ENCODE measurements around the gene ZNF396. TPM values are rescaled to one million over a fixed set of nuclear protein-coding genes. Genes with fewer than 3 reads are reported as not detected.

ZNF396 gene
- total and polyA plus RNA-seq, 9 of the 15 experiments (the other 6 are each of a cell fraction or from before 2014, with no cell fraction given): 0.73 to 2.3 (median 1.9) TPM

DNA sequence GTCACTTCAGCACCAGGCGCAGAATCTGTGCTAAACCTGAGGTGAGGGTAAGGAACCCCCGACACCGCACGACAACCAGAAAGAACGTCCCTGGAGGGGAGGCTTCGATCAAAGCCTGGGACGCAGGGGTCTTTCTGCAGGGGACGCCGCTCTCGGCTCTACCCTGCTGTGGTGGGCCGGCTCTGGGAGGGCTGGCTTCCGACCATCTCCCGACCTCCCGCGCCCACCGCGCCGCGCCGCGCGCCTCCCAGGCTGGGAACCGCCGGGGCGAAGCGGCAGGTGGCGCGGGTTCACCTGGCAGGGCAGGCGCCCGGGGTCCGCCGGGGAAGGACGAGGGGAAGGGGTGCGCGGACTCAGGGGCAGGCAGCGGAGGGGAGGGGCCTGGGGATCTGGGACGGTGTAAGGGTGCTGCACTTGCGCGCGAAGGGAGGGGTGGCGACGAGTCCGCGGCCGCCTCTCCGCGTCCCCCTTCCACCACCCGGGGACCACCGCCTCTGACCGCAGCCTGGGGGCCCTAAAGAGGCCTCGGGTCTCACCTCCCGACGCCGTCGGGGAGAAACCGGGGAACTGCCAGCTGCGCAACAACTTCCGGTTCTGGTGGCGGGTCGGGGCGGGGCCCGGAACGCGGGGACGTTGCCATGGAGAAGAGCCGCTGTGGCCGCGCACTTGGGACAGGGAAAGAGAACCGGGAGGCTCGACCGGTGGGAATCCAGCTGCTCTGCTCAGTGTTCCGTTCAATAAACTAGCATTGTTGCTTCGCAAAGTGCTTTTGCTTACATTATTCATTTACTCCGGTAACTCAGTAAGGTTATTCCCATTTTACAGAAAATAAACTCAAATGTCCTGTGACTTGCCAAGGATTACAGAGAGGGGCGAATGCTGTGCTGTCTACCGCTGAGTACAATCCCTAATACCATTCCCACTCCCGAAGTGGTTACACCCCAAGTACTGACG is at the start of gene ZNF396 (continued):
- no peak for TF ChIP-seq ZNF778 (CRISPR knock-in tag; IDR thresholded peaks at IDR 0.05)
- TF ChIP-seq ZNF354B (CRISPR knock-in tag; IDR thresholded peaks at IDR 0.05): no peak
- TF ChIP-seq ZNF41 (CRISPR knock-in tag; conservative IDR thresholded peaks at IDR 0.05): no peak
- TF ChIP-seq CREBBP (IDR thresholded peaks at IDR 0.05; ENCODE audit: low read depth, low read length): no peak
- TF ChIP-seq LEF1 (IDR thresholded peaks at IDR 0.05): no peak
- no peak for TF ChIP-seq ZNF324 (CRISPR knock-in tag; IDR thresholded peaks at IDR 0.05)
- TF ChIP-seq ZSCAN29 (IDR thresholded peaks at IDR 0.05): no peak
- no peak for TF ChIP-seq SMARCC2 (IDR thresholded peaks at IDR 0.05; ENCODE audit: low read depth)
- TF ChIP-seq, protein P1, sequence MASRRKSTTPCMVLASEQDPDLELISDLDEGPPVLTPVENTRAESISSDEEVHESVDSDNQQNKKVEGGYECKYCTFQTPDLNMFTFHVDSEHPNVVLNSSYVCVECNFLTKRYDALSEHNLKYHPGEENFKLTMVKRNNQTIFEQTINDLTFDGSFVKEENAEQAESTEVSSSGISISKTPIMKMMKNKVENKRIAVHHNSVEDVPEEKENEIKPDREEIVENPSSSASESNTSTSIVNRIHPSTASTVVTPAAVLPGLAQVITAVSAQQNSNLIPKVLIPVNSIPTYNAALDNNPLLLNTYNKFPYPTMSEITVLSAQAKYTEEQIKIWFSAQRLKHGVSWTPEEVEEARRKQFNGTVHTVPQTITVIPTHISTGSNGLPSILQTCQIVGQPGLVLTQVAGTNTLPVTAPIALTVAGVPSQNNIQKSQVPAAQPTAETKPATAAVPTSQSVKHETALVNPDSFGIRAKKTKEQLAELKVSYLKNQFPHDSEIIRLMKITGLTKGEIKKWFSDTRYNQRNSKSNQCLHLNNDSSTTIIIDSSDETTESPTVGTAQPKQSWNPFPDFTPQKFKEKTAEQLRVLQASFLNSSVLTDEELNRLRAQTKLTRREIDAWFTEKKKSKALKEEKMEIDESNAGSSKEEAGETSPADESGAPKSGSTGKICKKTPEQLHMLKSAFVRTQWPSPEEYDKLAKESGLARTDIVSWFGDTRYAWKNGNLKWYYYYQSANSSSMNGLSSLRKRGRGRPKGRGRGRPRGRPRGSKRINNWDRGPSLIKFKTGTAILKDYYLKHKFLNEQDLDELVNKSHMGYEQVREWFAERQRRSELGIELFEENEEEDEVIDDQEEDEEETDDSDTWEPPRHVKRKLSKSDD (conservative IDR thresholded peaks at IDR 0.05; ENCODE audit: low read length): no peak
- TF ChIP-seq GATA2 (CRISPR knock-in tag; IDR thresholded peaks at IDR 0.05): no peak
- TF ChIP-seq SOX6 (IDR thresholded peaks at IDR 0.05): no peak
- no peak for TF ChIP-seq ZNF140 (CRISPR knock-in tag; IDR thresholded peaks at IDR 0.05)
- TF ChIP-seq E2F3 (CRISPR knock-in tag; IDR thresholded peaks at IDR 0.05): no peak
- TF ChIP-seq SPI1 (IDR thresholded peaks at IDR 0.05; ENCODE audit: borderline replicate concordance, low read depth, low read length): 0 out of 2 replicates have a peak, but pooled peaks have one; percentile 5
- no peak for TF ChIP-seq MTA2 (IDR thresholded peaks at IDR 0.05; ENCODE audit: low read depth)
- peak; percentile 50 for TF ChIP-seq POLR2A (conservative IDR thresholded peaks at IDR 0.05)
- peak; percentile 99 for TF ChIP-seq RBBP5 (IDR thresholded peaks at IDR 0.05; ENCODE audit: borderline replicate concordance, insufficient read depth, low read length, poor library complexity, severe bottlenecking)
- no peak for TF ChIP-seq ZNF436 (CRISPR knock-in tag; IDR thresholded peaks at IDR 0.05)
- no peak for TF ChIP-seq ZC3H11A (IDR thresholded peaks at IDR 0.05; ENCODE audit: low read depth, low read length)
- TF ChIP-seq, protein P2, sequence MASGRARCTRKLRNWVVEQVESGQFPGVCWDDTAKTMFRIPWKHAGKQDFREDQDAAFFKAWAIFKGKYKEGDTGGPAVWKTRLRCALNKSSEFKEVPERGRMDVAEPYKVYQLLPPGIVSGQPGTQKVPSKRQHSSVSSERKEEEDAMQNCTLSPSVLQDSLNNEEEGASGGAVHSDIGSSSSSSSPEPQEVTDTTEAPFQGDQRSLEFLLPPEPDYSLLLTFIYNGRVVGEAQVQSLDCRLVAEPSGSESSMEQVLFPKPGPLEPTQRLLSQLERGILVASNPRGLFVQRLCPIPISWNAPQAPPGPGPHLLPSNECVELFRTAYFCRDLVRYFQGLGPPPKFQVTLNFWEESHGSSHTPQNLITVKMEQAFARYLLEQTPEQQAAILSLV (tag; IDR thresholded peaks at IDR 0.05): no peak
- TF ChIP-seq NCOA4 (IDR thresholded peaks at IDR 0.05; ENCODE audit: partially characterized antibody): no peak
- no peak for TF ChIP-seq ZKSCAN3 (CRISPR knock-in tag; IDR thresholded peaks at IDR 0.05)
- TF ChIP-seq, protein P3, sequence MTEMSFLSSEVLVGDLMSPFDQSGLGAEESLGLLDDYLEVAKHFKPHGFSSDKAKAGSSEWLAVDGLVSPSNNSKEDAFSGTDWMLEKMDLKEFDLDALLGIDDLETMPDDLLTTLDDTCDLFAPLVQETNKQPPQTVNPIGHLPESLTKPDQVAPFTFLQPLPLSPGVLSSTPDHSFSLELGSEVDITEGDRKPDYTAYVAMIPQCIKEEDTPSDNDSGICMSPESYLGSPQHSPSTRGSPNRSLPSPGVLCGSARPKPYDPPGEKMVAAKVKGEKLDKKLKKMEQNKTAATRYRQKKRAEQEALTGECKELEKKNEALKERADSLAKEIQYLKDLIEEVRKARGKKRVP (CRISPR knock-in tag; IDR thresholded peaks at IDR 0.05): no peak
- TF ChIP-seq, protein P4, sequence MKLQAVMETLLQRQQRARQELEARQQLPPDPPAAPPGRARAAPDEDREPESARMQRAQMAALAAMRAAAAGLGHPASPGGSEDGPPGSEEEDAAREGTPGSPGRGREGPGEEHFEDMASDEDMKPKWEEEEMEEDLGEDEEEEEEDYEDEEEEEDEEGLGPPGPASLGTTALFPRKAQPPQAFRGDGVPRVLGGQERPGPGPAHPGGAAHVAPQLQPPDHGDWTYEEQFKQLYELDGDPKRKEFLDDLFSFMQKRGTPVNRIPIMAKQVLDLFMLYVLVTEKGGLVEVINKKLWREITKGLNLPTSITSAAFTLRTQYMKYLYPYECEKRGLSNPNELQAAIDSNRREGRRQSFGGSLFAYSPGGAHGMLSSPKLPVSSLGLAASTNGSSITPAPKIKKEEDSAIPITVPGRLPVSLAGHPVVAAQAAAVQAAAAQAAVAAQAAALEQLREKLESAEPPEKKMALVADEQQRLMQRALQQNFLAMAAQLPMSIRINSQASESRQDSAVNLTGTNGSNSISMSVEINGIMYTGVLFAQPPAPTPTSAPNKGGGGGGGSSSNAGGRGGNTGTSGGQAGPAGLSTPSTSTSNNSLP (IDR thresholded peaks at IDR 0.05; ENCODE audit: borderline replicate concordance, low read depth, low read length): no peak
- no peak for TF ChIP-seq KLF10 (CRISPR knock-in tag; IDR thresholded peaks at IDR 0.05)

Measured in K562 (cell line).